HG03565 (cell line): ENCODE data around the gene PDE4B.
"Not testable (repeated sequence)": the region's sequence is repeated elsewhere in the genome, so short reads cannot be mapped to it uniquely, and the experiment has no call there.

Experiments used
- ATAC-seq: cut with Tn5 transposase; IDR thresholded peaks from one replicate; pipeline ENCODE4 v1.9.1; 2021; ENCODE audit warnings: mild to moderate bottlenecking, moderate library complexity; ENCODE audit not compliant: unreplicated experiment

Gene PDE4B

GRCh38 chr1:66043186-66043585 is 250.5 kb downstream of the PDE4B start:
- no peak for ATAC-seq

GRCh38 chr1:66044912-66045311 is 252.2 kb downstream of the PDE4B start:
- no peak for ATAC-seq

GRCh38 chr1:66046415-66046814 is 253.7 kb downstream of the PDE4B start:
- no peak for ATAC-seq

GRCh38 chr1:66048011-66048410 is 255.3 kb downstream of the PDE4B start:
- no peak for ATAC-seq

GRCh38 chr1:66050123-66050522 is 257.4 kb downstream of the PDE4B start:
- no peak for ATAC-seq

- ATAC-seq, result no peak
Observed at GRCh38 chr1:66050633-66051032, 257.9 kb downstream of the PDE4B start.

- no peak for ATAC-seq
Observed at GRCh38 chr1:66055092-66055491, 262.4 kb downstream of the PDE4B start.

GRCh38 chr1:66057448-66057847 is 264.8 kb downstream of the PDE4B start:
- not testable (repeated sequence) for ATAC-seq

- no peak for ATAC-seq
Observed at GRCh38 chr1:66058558-66058957, 265.9 kb downstream of the PDE4B start.

- not testable (repeated sequence) for ATAC-seq
Observed at GRCh38 chr1:66067219-66067618, 274.5 kb downstream of the PDE4B start.

GRCh38 chr1:66069976-66070876 is 277.5 kb downstream of the PDE4B start:
- no peak for ATAC-seq

- no peak for ATAC-seq
Observed at GRCh38 chr1:66073388-66073787, 280.7 kb downstream of the PDE4B start.

GRCh38 chr1:66074147-66074546 is 281.5 kb downstream of the PDE4B start:
- ATAC-seq, result no peak

GRCh38 chr1:66078412-66078811 is 285.7 kb downstream of the PDE4B start:
- ATAC-seq, result no peak

GRCh38 chr1:66083003-66083402 is 290.3 kb downstream of the PDE4B start:
- ATAC-seq, result no peak

GRCh38 chr1:66084442-66084841 is 291.7 kb downstream of the PDE4B start:
- ATAC-seq, result no peak

- ATAC-seq, result no peak
Observed at GRCh38 chr1:66085600-66085999, 292.9 kb downstream of the PDE4B start.

- ATAC-seq, result no peak
Observed at GRCh38 chr1:66088787-66089186, 296.1 kb downstream of the PDE4B start.

GRCh38 chr1:66090859-66091457 is 298.3 kb downstream of the PDE4B start:
- no peak for ATAC-seq

- no peak for ATAC-seq
Observed at GRCh38 chr1:66095190-66095589, 302.5 kb downstream of the PDE4B start.

- not testable (repeated sequence) for ATAC-seq
Observed at GRCh38 chr1:66100959-66101358, 308.3 kb downstream of the PDE4B start.

- not testable (repeated sequence) for ATAC-seq
Observed at GRCh38 chr1:66104076-66104475, 311.4 kb downstream of the PDE4B start.
